Hepatocyte (in vitro differentiated cells): Measurements from ENCODE around the gene TGM2.

Source experiments
- EZH2 ChIP-seq: fragments of 200-600 bp; sonication (generic); IDR thresholded peaks from 2 replicates; pipeline ENCODE4 v1.6.1; 2016; ENCODE audit warnings: antibody characterized with exemption, mild to moderate bottlenecking, borderline replicate concordance
- EZH2phosphoT487 ChIP-seq: fragments of 200-600 bp; sonication (generic); IDR thresholded peaks from one replicate; pipeline ENCODE4 v1.6.1; 2018; ENCODE audit warnings: antibody characterized with exemption, mild to moderate bottlenecking, low read depth, moderate library complexity; ENCODE audit not compliant: unreplicated experiment, severe bottlenecking
- TF ChIP-seq, protein P1 (sequence below): fragments of 200-600 bp; sonication (generic); IDR thresholded peaks from 2 replicates; pipeline ENCODE4 v1.5.1; 2016; ENCODE audit warnings: antibody characterized with exemption, mild to moderate bottlenecking; ENCODE audit not compliant: poor library complexity

GRCh38 chr20:38179846-38180245 lies 14.8 kb upstream of the TGM2 start:
- TF ChIP-seq, protein P1, sequence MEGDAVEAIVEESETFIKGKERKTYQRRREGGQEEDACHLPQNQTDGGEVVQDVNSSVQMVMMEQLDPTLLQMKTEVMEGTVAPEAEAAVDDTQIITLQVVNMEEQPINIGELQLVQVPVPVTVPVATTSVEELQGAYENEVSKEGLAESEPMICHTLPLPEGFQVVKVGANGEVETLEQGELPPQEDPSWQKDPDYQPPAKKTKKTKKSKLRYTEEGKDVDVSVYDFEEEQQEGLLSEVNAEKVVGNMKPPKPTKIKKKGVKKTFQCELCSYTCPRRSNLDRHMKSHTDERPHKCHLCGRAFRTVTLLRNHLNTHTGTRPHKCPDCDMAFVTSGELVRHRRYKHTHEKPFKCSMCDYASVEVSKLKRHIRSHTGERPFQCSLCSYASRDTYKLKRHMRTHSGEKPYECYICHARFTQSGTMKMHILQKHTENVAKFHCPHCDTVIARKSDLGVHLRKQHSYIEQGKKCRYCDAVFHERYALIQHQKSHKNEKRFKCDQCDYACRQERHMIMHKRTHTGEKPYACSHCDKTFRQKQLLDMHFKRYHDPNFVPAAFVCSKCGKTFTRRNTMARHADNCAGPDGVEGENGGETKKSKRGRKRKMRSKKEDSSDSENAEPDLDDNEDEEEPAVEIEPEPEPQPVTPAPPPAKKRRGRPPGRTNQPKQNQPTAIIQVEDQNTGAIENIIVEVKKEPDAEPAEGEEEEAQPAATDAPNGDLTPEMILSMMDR = no peak
- TF ChIP-seq EZH2phosphoT487 (no peak), EZH2 (no peak)
